ENCODE data around the gene PPP1R2B.

The PPP1R2B gene

GRCh38 chr5:156883316-156883875 lies 33.3 kb downstream of the PPP1R2B start:
- DNase-seq: no peak

- DNase-seq: no peak
Measured at GRCh38 chr5:156888520-156888919, 38.4 kb downstream of the PPP1R2B start.

GRCh38 chr5:156892223-156892622 lies 42.1 kb downstream of the PPP1R2B start:
- no peak for DNase-seq

- no peak for DNase-seq
Measured at GRCh38 chr5:156892864-156893263, 42.8 kb downstream of the PPP1R2B start.

- no peak for DNase-seq
Measured at GRCh38 chr5:156893517-156893916, 43.4 kb downstream of the PPP1R2B start.

GRCh38 chr5:156896546-156896945 lies 46.5 kb downstream of the PPP1R2B start:
- peak; percentile 2 for DNase-seq

All from suppressor macrophage treated with lipopolysaccharide for 4 hours (primary cell).